Breast epithelium (tissue), 3 donors: ENCODE measurements around the gene POLR3K.

Source experiments
- CTCF ChIP-seq, 3 donors: fragments of 450-650 bp; IDR thresholded peaks; one replicate each; pipeline ENCODE4 v1.5.1; 2016 to 2017; ENCODE audit warnings: antibody characterized with exemption in 3 of 3, mild to moderate bottlenecking in 3 of 3, moderate library complexity in 3 of 3
- POLR2A ChIP-seq: fragments of 450-650 bp; IDR thresholded peaks from one replicate; pipeline ENCODE4 v1.6.1; 2016; ENCODE audit warnings: antibody characterized with exemption, mild to moderate bottlenecking, moderate library complexity

- TF ChIP-seq POLR2A (no peak), CTCF (IDR thresholded peaks at IDR 0.05) (no peak)
Measured at GRCh38 chr16:54237-54581, 801 bp upstream of the POLR3K start.
